OCI-LY1 (cell line): ENCODE results near the gene CAMKK1.

Experiments
- EZH2 ChIP-seq: fragments of 200-600 bp; sonication (generic), shearing (Covaris generic); IDR thresholded peaks from 2 replicates; pipeline ENCODE4 v1.8.0; 2017; ENCODE audit warnings: borderline replicate concordance, mixed run types, mild to moderate bottlenecking, antibody characterized with exemption, low read length, moderate library complexity, mixed read lengths
- TF ChIP-seq, protein P1 (sequence below): fragments of 200-600 bp; sonication (generic), shearing (Covaris generic); IDR thresholded peaks from 2 replicates; pipeline ENCODE4 v1.5.1; 2017; ENCODE audit warnings: mild to moderate bottlenecking, antibody characterized with exemption, low read length, moderate library complexity, mixed read lengths

DNA sequence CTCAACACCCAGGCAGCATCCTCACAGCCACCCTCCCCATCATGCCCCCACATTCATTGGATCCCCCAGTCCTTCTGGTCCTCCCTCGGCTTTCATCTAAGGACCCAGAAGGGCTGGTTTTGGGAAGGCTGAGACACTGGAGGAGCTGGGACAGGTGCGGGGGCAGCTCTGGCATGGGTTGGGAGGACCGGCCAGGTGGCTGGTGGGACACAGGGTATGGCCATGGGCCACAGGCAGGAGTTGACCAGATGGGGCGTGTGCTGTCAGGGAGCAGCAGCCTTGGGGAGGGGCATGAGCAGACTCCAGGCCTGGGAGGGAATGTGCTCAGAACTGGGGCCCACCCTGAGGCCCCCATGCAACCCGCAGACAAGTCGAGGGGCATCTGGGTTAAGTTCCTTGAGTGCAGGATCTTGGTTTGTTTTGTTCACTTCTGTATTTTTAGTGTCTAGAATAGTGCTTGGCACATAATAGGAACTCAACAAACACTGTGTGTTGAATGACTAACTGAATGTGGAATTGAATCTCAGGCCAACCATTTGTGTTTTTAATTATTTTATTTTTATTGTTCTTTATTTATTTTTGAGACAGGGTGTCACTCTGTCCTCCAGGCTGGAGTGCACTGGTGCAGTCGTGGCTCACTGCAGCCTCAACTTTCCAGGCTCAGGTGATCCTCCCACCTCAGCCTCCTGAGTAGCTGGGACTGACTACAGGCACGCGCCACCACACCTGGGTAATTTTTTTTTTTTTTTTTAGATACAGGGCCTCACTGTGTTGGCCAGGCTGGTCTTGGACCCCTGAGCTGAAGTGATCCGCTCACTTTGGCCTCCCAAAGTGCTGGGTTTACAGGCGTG is 17.8 kb upstream of the CAMKK1 start:
- TF ChIP-seq, protein P1, sequence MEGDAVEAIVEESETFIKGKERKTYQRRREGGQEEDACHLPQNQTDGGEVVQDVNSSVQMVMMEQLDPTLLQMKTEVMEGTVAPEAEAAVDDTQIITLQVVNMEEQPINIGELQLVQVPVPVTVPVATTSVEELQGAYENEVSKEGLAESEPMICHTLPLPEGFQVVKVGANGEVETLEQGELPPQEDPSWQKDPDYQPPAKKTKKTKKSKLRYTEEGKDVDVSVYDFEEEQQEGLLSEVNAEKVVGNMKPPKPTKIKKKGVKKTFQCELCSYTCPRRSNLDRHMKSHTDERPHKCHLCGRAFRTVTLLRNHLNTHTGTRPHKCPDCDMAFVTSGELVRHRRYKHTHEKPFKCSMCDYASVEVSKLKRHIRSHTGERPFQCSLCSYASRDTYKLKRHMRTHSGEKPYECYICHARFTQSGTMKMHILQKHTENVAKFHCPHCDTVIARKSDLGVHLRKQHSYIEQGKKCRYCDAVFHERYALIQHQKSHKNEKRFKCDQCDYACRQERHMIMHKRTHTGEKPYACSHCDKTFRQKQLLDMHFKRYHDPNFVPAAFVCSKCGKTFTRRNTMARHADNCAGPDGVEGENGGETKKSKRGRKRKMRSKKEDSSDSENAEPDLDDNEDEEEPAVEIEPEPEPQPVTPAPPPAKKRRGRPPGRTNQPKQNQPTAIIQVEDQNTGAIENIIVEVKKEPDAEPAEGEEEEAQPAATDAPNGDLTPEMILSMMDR, result no peak
- no peak for TF ChIP-seq EZH2
